HepG2 (cell line): Measurements from ENCODE around the gene TRAK1. TPM values are rescaled to one million over a fixed set of nuclear protein-coding genes. Genes with fewer than 3 reads are reported as not detected.

Source experiments
- ATAC-seq: fragments of 200-7000 bp; cut with Tn5 transposase; 3 replicates; pipeline ENCODE4 v1.9.1; 2020; ENCODE audit warnings: mild to moderate bottlenecking, moderate library complexity
- BruUV-seq: library from RNA; stranded (reverse); fragments of 400-500 nt; replicated peaks from 2 replicates; lab custom pipeline; 2021; lab: Mats Ljungman, UMichigan
- CTCF ChIA-PET: fragments of 300-600 bp; formaldehyde crosslinking; extraction: SDS; loops from one replicate; lab custom pipeline; 2021; ENCODE audit warnings: low total read pairs, inconsistent platforms, low intra/inter-chr PET ratio; lab: Yijun Ruan, JAX
- POLR2A ChIA-PET: fragments of 350-600 bp; sonication (Branson Sonifier 250); formaldehyde crosslinking; loops from one replicate; lab custom pipeline; 2020; ENCODE audit warnings: antibody characterized with exemption, inconsistent platforms; lab: Yijun Ruan, JAX
- DNase-seq: peaks from one replicate; pipeline ENCODE4 v3.0.0-alpha.2; 2015; ENCODE audit warnings: low spot score
- FAIRE-seq: peaks from 3 replicates; lab custom pipeline; 2011; peaks lifted over from hg19 to GRCh38; lab: Jason Lieb, UNC
- H2AFZ ChIP-seq: one replicate; pipeline ENCODE4 v1.6.1; 2011; ENCODE audit warnings: low read length, inconsistent platforms
- H3K27ac ChIP-seq: fragments of 300-600 bp; 3 replicates; pipeline ENCODE4 v1.8.0; 2011; ENCODE audit warnings: mixed run types, mild to moderate bottlenecking, mixed read lengths, low read length, inconsistent platforms; ENCODE audit not compliant: insufficient read depth; ENCODE audit errors: extremely low read length
- H3K27me3 ChIP-seq, 2 experiments: fragments of 200-600 bp in 1 of 2; 2 replicates in 1 of 2; 3 replicates in 1 of 2; pipeline versions ENCODE4 v1.6.0 to v1.8.0; 2011; ENCODE audit warnings: low read length in 2 of 2, mild to moderate bottlenecking in 2 of 2, moderate library complexity in 2 of 2, inconsistent platforms in 1 of 2; ENCODE audit not compliant: insufficient read depth in 2 of 2, control insufficient read depth in 1 of 2
- H3K36me3 ChIP-seq, 2 experiments: fragments of 200-600 bp in 1 of 2; replicated peaks in 1 of 2; 2 replicates in 1 of 2; 3 replicates in 1 of 2; pipeline versions ENCODE4 v1.5.1 to v1.8.0; 2011; ENCODE audit warnings: low read length in 2 of 2, inconsistent platforms in 1 of 2; ENCODE audit not compliant: insufficient read depth in 2 of 2, control insufficient read depth in 1 of 2
- H3K4me1 ChIP-seq: 2 replicates; pipeline ENCODE4 v1.5.1; 2012; ENCODE audit warnings: low read length, inconsistent platforms; ENCODE audit not compliant: insufficient read depth
- H3K4me2 ChIP-seq: 2 replicates; pipeline ENCODE4 v1.6.0; 2011; ENCODE audit warnings: low read depth, low read length, inconsistent platforms
- H3K4me3 ChIP-seq, 3 experiments: fragments of 200-600 bp in 1 of 3; sonication (generic), shearing (Covaris generic) in 1 of 3; replicated peaks in 1 of 3; 2 replicates each; pipeline ENCODE4 v1.5.1; 2011 to 2016; ENCODE audit warnings: low read length in 3 of 3, inconsistent platforms in 2 of 3, low read depth in 2 of 3, mild to moderate bottlenecking in 2 of 3, control low read depth in 1 of 3, mixed read lengths in 1 of 3; ENCODE audit not compliant: insufficient read depth in 1 of 3
- H3K79me2 ChIP-seq: one replicate; pipeline ENCODE4 v1.6.1; 2011; ENCODE audit warnings: low read length, inconsistent platforms; ENCODE audit not compliant: insufficient read depth
- H3K9ac ChIP-seq: 2 replicates; pipeline ENCODE4 v1.6.0; 2011; ENCODE audit warnings: mild to moderate bottlenecking, low read depth, low read length, inconsistent platforms; ENCODE audit not compliant: insufficient read depth
- H3K9me3 ChIP-seq: 2 replicates; pipeline ENCODE4 v1.5.1; 2012; ENCODE audit warnings: mild to moderate bottlenecking, low read length
- H4K20me1 ChIP-seq: 2 replicates; pipeline ENCODE4 v1.6.0; 2011; ENCODE audit warnings: inconsistent platforms, mild to moderate bottlenecking, low read length, moderate library complexity; ENCODE audit not compliant: insufficient read depth
- ATF2 ChIP-seq: sonication (generic); formaldehyde crosslinking; IDR thresholded peaks from 2 replicates; pipeline ENCODE4 v1.4.0; 2020; ENCODE audit warnings: missing genetic modification reagents
- ATF4 ChIP-seq, 2 experiments: fragments of 450-650 bp in 1 of 2; sonication (generic) in 1 of 2; formaldehyde crosslinking; IDR thresholded peaks; 2 replicates each; pipeline versions ENCODE4 v1.5.0 to v1.8.0; 2020 to 2022; ENCODE audit warnings: mild to moderate bottlenecking in 1 of 2, missing genetic modification reagents in 1 of 2
- CEBPG ChIP-seq: IDR thresholded peaks from 2 replicates; pipeline ENCODE4 v1.6.1; 2016
- CREM ChIP-seq, 2 experiments: sonication (generic) in 1 of 2; formaldehyde crosslinking in 1 of 2; IDR thresholded peaks; 2 replicates each; pipeline versions ENCODE4 v1.4.0 to v1.6.1; 2016 to 2020; ENCODE audit warnings: antibody characterized with exemption in 1 of 2, mild to moderate bottlenecking in 1 of 2, missing genetic modification reagents in 1 of 2
- PAWR ChIP-seq: sonication (generic); formaldehyde crosslinking; IDR thresholded peaks from 2 replicates; pipeline ENCODE4 v1.4.0; 2020; ENCODE audit warnings: missing genetic modification reagents, mild to moderate bottlenecking, borderline replicate concordance
- TBP ChIP-seq: sonication (generic); formaldehyde crosslinking; IDR thresholded peaks from 2 replicates; pipeline ENCODE4 v1.5.0; 2020; ENCODE audit warnings: missing genetic modification reagents
- ZBTB49 ChIP-seq: sonication (generic); formaldehyde crosslinking; IDR thresholded peaks from 2 replicates; pipeline ENCODE4 v1.4.0; 2020; ENCODE audit warnings: missing genetic modification reagents, borderline replicate concordance
- ZNF34 ChIP-seq: sonication (generic); formaldehyde crosslinking; IDR thresholded peaks from 2 replicates; pipeline ENCODE4 v1.4.0; 2020; ENCODE audit warnings: mild to moderate bottlenecking, missing genetic modification reagents, borderline replicate concordance
- ZNF547 ChIP-seq: sonication (generic); formaldehyde crosslinking; IDR thresholded peaks from 2 replicates; pipeline ENCODE4 v1.5.1; 2020; ENCODE audit warnings: mild to moderate bottlenecking, missing genetic modification reagents
- ZNF574 ChIP-seq: sonication (generic); formaldehyde crosslinking; IDR thresholded peaks from 2 replicates; pipeline ENCODE4 v1.4.0; 2020; ENCODE audit warnings: missing genetic modification reagents
- ZNF576 ChIP-seq: sonication (generic); formaldehyde crosslinking; IDR thresholded peaks from 2 replicates; pipeline ENCODE4 v1.4.0; 2020; ENCODE audit warnings: mild to moderate bottlenecking, missing genetic modification reagents
- ZNF710 ChIP-seq: sonication (generic); formaldehyde crosslinking; IDR thresholded peaks from 2 replicates; pipeline ENCODE4 v1.5.0; 2020; ENCODE audit warnings: mild to moderate bottlenecking, missing genetic modification reagents, borderline replicate concordance
- WGBS: methylation state at CpG from one replicate; pipeline ENCODE4 v1.1.6; 2017; ENCODE audit warnings: low lambda C conversion rate; 5-methylcytosine and 5-hydroxymethylcytosine counted together
- in situ Hi-C: cut with HindIII; loops from 2 replicates; pipeline ENCODE4 v1.10.0; 2017; ENCODE audit warnings: low pct_unique_long_range_greater_than_20kb; ENCODE audit not compliant: extremely low pct_ligation_motif_present
- intact Hi-C: fragments of 100-400 bp; cut with micrococcal nuclease; formaldehyde crosslinking; loops from one replicate; pipeline ENCODE4 v1.10.0; 2022; ENCODE audit not compliant: unreplicated experiment
- polyA plus RNA-seq, 8 experiments: library from polyadenylated mRNA; depleted of rRNA in 3 of 8; stranded (reverse) in 7 of 8; unstranded in 1 of 8; fragments of >200 nt; fragmentation: Illumina TruSeq in 4 of 8; extraction: Trizol in 4 of 8; gene quantifications; 2 replicates each; pipeline versions ENCODE4 v1.2.1 to v1.2.3, GENCODE V29; 2011 to 2016; ENCODE audit warnings: low read depth in 4 of 8, missing spikeins in 1 of 8, mixed read lengths in 1 of 8; ENCODE audit not compliant: insufficient read depth in 1 of 8
- total RNA-seq, 5 experiments: library from RNA; depleted of rRNA; stranded (reverse); fragments of >200 nt; fragmentation: Illumina TruSeq; extraction: Trizol; gene quantifications; 2 replicates each; pipeline ENCODE4 v1.2.3, GENCODE V29; 2016; ENCODE audit warnings: low read depth in 1 of 5

Gene TRAK1
- total and polyA plus RNA-seq, 2 of the 13 experiments (the other 11 are each of a cell fraction or from before 2014, with no cell fraction given) = 20.5 to 46.6 TPM

GRCh38 chr3:42045708-42046243 is 45.4 kb upstream of the TRAK1 start:
- FAIRE-seq (no peak), ATAC-seq (peak; percentile 90), DNase-seq (peak; percentile 81)
- peak overlapping the region; percentile 14 for H3K27ac ChIP-seq
- no peak overlapping the region for H3K4me3 ChIP-seq
- no TSS peak for BruUV-seq
- intact Hi-C loops = no loop called here
- POLR2A ChIA-PET = interaction anchor here (1.0 kb wide), 1 partner anchor 31 kb away, joined by 3 read pairs; no protein-coding TSS in a partner anchor
- 12% methylated on average over 2 of the region's 2 CpGs for WGBS
- peak overlapping the region; percentile 47 for H3K4me2 ChIP-seq
- CTCF ChIA-PET = no interaction called here
- H3K27me3 ChIP-seq = no peaks in the 10 kb centered on the region
- H3K9ac ChIP-seq = peak overlapping the region; percentile 20; the same call in 1 of the 2 replicates
- H3K4me1 ChIP-seq = peaks cover 84% of the 10 kb centered on the region
- no peak overlapping the region for H2AFZ ChIP-seq
- peaks cover 70% of the 10 kb centered on the region for H3K79me2 ChIP-seq
- in situ Hi-C loops = no loop called here
- no peaks in the 10 kb centered on the region for H3K36me3 ChIP-seq
- H4K20me1 ChIP-seq = peaks cover 16% of the 10 kb centered on the region
- no peaks in the 10 kb centered on the region for H3K9me3 ChIP-seq
- TF ChIP-seq ZNF710 (CRISPR knock-in tag) = no peak
- no peak for TF ChIP-seq TBP (CRISPR knock-in tag)
- TF ChIP-seq PAWR (CRISPR knock-in tag) = no peak
- TF ChIP-seq ZNF576 (CRISPR knock-in tag) = no peak
- no peak for TF ChIP-seq ZNF547 (CRISPR knock-in tag)
- no peak for TF ChIP-seq ATF4 (CRISPR knock-in tag; IDR thresholded peaks at IDR 0.05)
- peak; percentile 84 for TF ChIP-seq CEBPG (CRISPR knock-in tag)
- no peak for TF ChIP-seq ZBTB49 (CRISPR knock-in tag)
- TF ChIP-seq ZNF574 = no peak
- no peak for TF ChIP-seq ATF2 (CRISPR knock-in tag)
- no peak for TF ChIP-seq CREM (IDR thresholded peaks at IDR 0.05)
- no peak for TF ChIP-seq CREM (CRISPR knock-in tag; IDR thresholded peaks at IDR 0.05)
- no peak for TF ChIP-seq ZNF34
